HEK293 (cell line): ENCODE data around the gene NOX5.

ENCODE experiments used
- CTCF ChIA-PET: fragments of 350-600 bp; formaldehyde crosslinking; extraction: SDS; loops from one replicate; lab custom pipeline; 2021; ENCODE audit warnings: antibody characterized with exemption; lab: Yijun Ruan, JAX
- POLR2A ChIA-PET: fragments of 300-600 bp; formaldehyde crosslinking; extraction: SDS; loops from one replicate; lab custom pipeline; 2020; ENCODE audit warnings: antibody characterized with exemption, inconsistent platforms; lab: Yijun Ruan, JAX
- H3K27ac ChIP-seq: fragments of 200-500 bp; sonication (Bioruptor generic); 2 replicates; pipeline ENCODE4 v1.5.1; 2014; ENCODE audit warnings: low read depth, low read length, control low read depth, inconsistent platforms; ENCODE audit errors: extremely low read depth
- H3K36me3 ChIP-seq, 2 experiments: fragments of 200-500 bp in 1 of 2; sonication (Bioruptor generic) in 1 of 2; 1 replicate in 1 of 2; 2 replicates in 1 of 2; pipeline ENCODE4 v1.5.1; 2014 to 2017; ENCODE audit warnings: inconsistent platforms in 2 of 2, low read length in 2 of 2; ENCODE audit not compliant: control insufficient read depth in 2 of 2, insufficient read depth in 1 of 2
- H3K4me1 ChIP-seq: fragments of 200-500 bp; sonication (Bioruptor generic); 2 replicates; pipeline ENCODE4 v1.5.1; 2014; ENCODE audit warnings: mild to moderate bottlenecking, low read length, inconsistent platforms; ENCODE audit not compliant: control insufficient read depth, insufficient read depth
- H3K4me3 ChIP-seq: 2 replicates; pipeline ENCODE4 v1.5.1; 2011; ENCODE audit warnings: low read depth, mild to moderate bottlenecking, control low read depth, low read length, moderate library complexity
- H3K9me3 ChIP-seq: fragments of 200-500 bp; sonication (Bioruptor generic); 2 replicates; pipeline ENCODE4 v1.5.1; 2014; ENCODE audit warnings: low read depth, low read length, inconsistent platforms; ENCODE audit not compliant: control insufficient read depth, insufficient read depth
- ATF2 ChIP-seq: fragments of 450-650 bp; formaldehyde crosslinking; IDR thresholded peaks from 2 replicates; pipeline ENCODE4 v1.5.1; 2016; ENCODE audit warnings: missing biosample characterization, missing genetic modification characterization, low read depth
- GFI1B ChIP-seq: fragments of 450-650 bp; formaldehyde crosslinking; IDR thresholded peaks from 2 replicates; pipeline ENCODE4 v1.5.1; 2016; ENCODE audit warnings: missing biosample characterization, missing genetic modification characterization
- HOXA7 ChIP-seq: sonication (generic); formaldehyde crosslinking; IDR thresholded peaks from 2 replicates; pipeline ENCODE4 v1.8.1; 2022; ENCODE audit warnings: missing genetic modification reagents, borderline replicate concordance
- HOXD13 ChIP-seq: sonication (generic); formaldehyde crosslinking; IDR thresholded peaks from 2 replicates; pipeline ENCODE4 v1.8.0; 2022; ENCODE audit warnings: missing genetic modification reagents, borderline replicate concordance
- PATZ1 ChIP-seq: fragments of 450-650 bp; formaldehyde crosslinking; IDR thresholded peaks from 2 replicates; pipeline ENCODE4 v1.5.1; 2016; ENCODE audit warnings: missing biosample characterization, missing genetic modification characterization
- PRDM10 ChIP-seq: fragments of 450-650 bp; formaldehyde crosslinking; IDR thresholded peaks from 2 replicates; pipeline ENCODE4 v1.5.1; 2016; ENCODE audit warnings: missing biosample characterization, missing genetic modification characterization
- PRDM4 ChIP-seq: fragments of 450-650 bp; formaldehyde crosslinking; IDR thresholded peaks from 2 replicates; pipeline ENCODE4 v1.5.1; 2017; ENCODE audit warnings: missing biosample characterization, missing genetic modification characterization
- ZBTB1 ChIP-seq: fragments of 450-650 bp; formaldehyde crosslinking; IDR thresholded peaks from 2 replicates; pipeline ENCODE4 v1.5.1; 2016; ENCODE audit warnings: missing biosample characterization, missing genetic modification characterization
- ZBTB17 ChIP-seq: fragments of 450-650 bp; formaldehyde crosslinking; IDR thresholded peaks from 2 replicates; pipeline ENCODE4 v1.5.1; 2016; ENCODE audit warnings: missing biosample characterization, missing genetic modification characterization
- ZBTB20 ChIP-seq: fragments of 450-650 bp; formaldehyde crosslinking; IDR thresholded peaks from 2 replicates; pipeline ENCODE4 v1.5.1; 2016; ENCODE audit warnings: missing biosample characterization, missing genetic modification characterization
- ZFP41 ChIP-seq: fragments of 450-650 bp; formaldehyde crosslinking; IDR thresholded peaks from 2 replicates; pipeline ENCODE4 v1.5.1; 2016; ENCODE audit warnings: missing biosample characterization, missing genetic modification characterization, borderline replicate concordance
- ZIC2 ChIP-seq: fragments of 450-650 bp; formaldehyde crosslinking; IDR thresholded peaks from 2 replicates; pipeline ENCODE4 v1.5.1; 2016; ENCODE audit warnings: missing biosample characterization, missing genetic modification characterization
- ZNF132 ChIP-seq: fragments of 450-650 bp; formaldehyde crosslinking; IDR thresholded peaks from 2 replicates; pipeline ENCODE4 v1.5.1; 2017; ENCODE audit warnings: missing biosample characterization, missing genetic modification characterization, borderline replicate concordance
- ZNF133 ChIP-seq: fragments of 450-650 bp; formaldehyde crosslinking; IDR thresholded peaks from 2 replicates; pipeline ENCODE4 v1.5.1; 2016; ENCODE audit warnings: missing biosample characterization, missing genetic modification characterization
- ZNF174 ChIP-seq: fragments of 450-650 bp; formaldehyde crosslinking; IDR thresholded peaks from 2 replicates; pipeline ENCODE4 v1.5.0; 2017; ENCODE audit warnings: missing biosample characterization, mild to moderate bottlenecking, missing genetic modification characterization
- ZNF184 ChIP-seq: fragments of 450-650 bp; IDR thresholded peaks from 2 replicates; pipeline ENCODE4 v1.5.1; 2018; ENCODE audit warnings: missing biosample characterization, mild to moderate bottlenecking, missing genetic modification characterization
- ZNF2 ChIP-seq: fragments of 450-650 bp; formaldehyde crosslinking; IDR thresholded peaks from 2 replicates; pipeline ENCODE4 v1.5.1; 2016; ENCODE audit warnings: missing biosample characterization, missing genetic modification characterization
- ZNF211 ChIP-seq: fragments of 450-650 bp; formaldehyde crosslinking; IDR thresholded peaks from 2 replicates; pipeline ENCODE4 v1.5.1; 2016; ENCODE audit warnings: low read depth, missing biosample characterization, missing genetic modification characterization
- ZNF24 ChIP-seq: fragments of 450-650 bp; formaldehyde crosslinking; IDR thresholded peaks from 2 replicates; pipeline ENCODE4 v1.5.1; 2016; ENCODE audit warnings: missing biosample characterization, missing genetic modification characterization
- ZNF350 ChIP-seq: fragments of 450-650 bp; formaldehyde crosslinking; IDR thresholded peaks from 2 replicates; pipeline ENCODE4 v1.5.0; 2017; ENCODE audit warnings: missing biosample characterization, mild to moderate bottlenecking, missing genetic modification characterization
- ZNF544 ChIP-seq: fragments of 450-650 bp; formaldehyde crosslinking; IDR thresholded peaks from 2 replicates; pipeline ENCODE4 v1.5.0; 2017; ENCODE audit warnings: missing biosample characterization, missing genetic modification characterization
- ZNF561 ChIP-seq: fragments of 450-650 bp; IDR thresholded peaks from 2 replicates; pipeline ENCODE4 v1.5.1; 2018; ENCODE audit warnings: missing biosample characterization, missing genetic modification characterization, borderline replicate concordance
- ZNF596 ChIP-seq: fragments of 450-650 bp; IDR thresholded peaks from 2 replicates; pipeline ENCODE4 v1.5.0; 2018; ENCODE audit warnings: missing biosample characterization, mild to moderate bottlenecking, missing genetic modification characterization, moderate library complexity
- ZNF639 ChIP-seq: fragments of 450-650 bp; formaldehyde crosslinking; IDR thresholded peaks from 2 replicates; pipeline ENCODE4 v1.5.1; 2016; ENCODE audit warnings: missing biosample characterization, missing genetic modification characterization
- ZNF654 ChIP-seq: fragments of 450-650 bp; formaldehyde crosslinking; IDR thresholded peaks from 2 replicates; pipeline ENCODE4 v1.5.1; 2016; ENCODE audit warnings: low read depth, missing biosample characterization, missing genetic modification characterization
- ZNF660 ChIP-seq: fragments of 450-650 bp; IDR thresholded peaks from 2 replicates; pipeline ENCODE4 v1.5.1; 2018; ENCODE audit warnings: missing biosample characterization, mild to moderate bottlenecking, missing genetic modification characterization
- ZNF747 ChIP-seq: fragments of 450-650 bp; formaldehyde crosslinking; IDR thresholded peaks from 2 replicates; pipeline ENCODE4 v1.5.1; 2016; ENCODE audit warnings: missing biosample characterization, missing genetic modification characterization
- ZXDB ChIP-seq: fragments of 450-650 bp; formaldehyde crosslinking; IDR thresholded peaks from 2 replicates; pipeline ENCODE4 v1.5.1; 2016; ENCODE audit warnings: missing biosample characterization, missing genetic modification characterization

NOX5 gene

GRCh38 chr15:69081310-69082004 is 67.0 kb downstream of the NOX5 start:
- no peak overlapping the region for H3K4me3 ChIP-seq
- ChIA-PET CTCF (no interaction called here), POLR2A (interaction anchor here (0.9 to 1.4 kb wide), 2 partner anchors 79 kb away, joined by 3 to 5 read pairs; partner anchors contain the start of gene GLCE)
- TF ChIP-seq ZBTB20 (tag by site-specific recombination) (peak; percentile 68), ZNF747 (tag by site-specific recombination) (no peak), ZNF2 (no peak), ZIC2 (tag by site-specific recombination) (no peak), ZNF544 (tag by site-specific recombination) (no peak), ZNF133 (tag by site-specific recombination) (no peak), ATF2 (tag by site-specific recombination) (no peak), ZBTB17 (tag by site-specific recombination) (peak; percentile 43; the same call in 1 of the 2 replicates), ZNF561 (tag by site-specific recombination) (0 out of 2 replicates have a peak, but pooled peaks have one; percentile 34), ZNF596 (tag by site-specific recombination) (no peak), ZBTB1 (tag by site-specific recombination) (no peak), ZNF350 (tag by site-specific recombination) (no peak), HOXA7 (CRISPR knock-in tag) (no peak), PRDM4 (tag by site-specific recombination) (no peak), ZNF639 (tag by site-specific recombination) (no peak), ZNF654 (tag by site-specific recombination) (no peak), ZNF24 (no peak), HOXD13 (CRISPR knock-in tag) (no peak), GFI1B (tag by site-specific recombination) (no peak), ZXDB (tag by site-specific recombination) (0 out of 2 replicates have a peak, but pooled peaks have one; percentile 14), ZNF660 (no peak), ZNF211 (tag by site-specific recombination) (no peak), PRDM10 (peak; percentile 51; the same call in 1 of the 2 replicates), ZNF184 (tag by site-specific recombination) (0 out of 2 replicates have a peak, but pooled peaks have one; percentile 13), ZFP41 (no peak), ZNF174 (no peak), ZNF132 (no peak), PATZ1 (tag by site-specific recombination) (no peak)

More at GRCh38 chr15:69081310-69082004, 67.0 kb downstream of the NOX5 start:
- Histone ChIP-seq H3K4me1 (peaks cover 28% of the 10 kb centered on the region), H3K27ac (peak overlapping the region; percentile 18; the same call in 1 of the 2 replicates), H3K36me3 (no peaks in the 10 kb centered on the region; a peak in 1 of 3 replicates), H3K9me3 (no peaks in the 10 kb centered on the region)
